Stimulated activated naive CD4-positive, alpha-beta T cell (primary cell): ENCODE results near the gene NUP153.
A peak's percentile ranks its signal among the peaks of the same experiment; 100 is the strongest.
"Not testable (repeated sequence)": the region's sequence is repeated elsewhere in the genome, so short reads cannot be mapped to it uniquely, and the experiment has no call there.

Experiments
- DNase-seq, 6 experiments: peaks; one replicate each; lab custom pipeline; 2025; lab: John Stamatoyannopoulos, UW

Gene NUP153

DNA sequence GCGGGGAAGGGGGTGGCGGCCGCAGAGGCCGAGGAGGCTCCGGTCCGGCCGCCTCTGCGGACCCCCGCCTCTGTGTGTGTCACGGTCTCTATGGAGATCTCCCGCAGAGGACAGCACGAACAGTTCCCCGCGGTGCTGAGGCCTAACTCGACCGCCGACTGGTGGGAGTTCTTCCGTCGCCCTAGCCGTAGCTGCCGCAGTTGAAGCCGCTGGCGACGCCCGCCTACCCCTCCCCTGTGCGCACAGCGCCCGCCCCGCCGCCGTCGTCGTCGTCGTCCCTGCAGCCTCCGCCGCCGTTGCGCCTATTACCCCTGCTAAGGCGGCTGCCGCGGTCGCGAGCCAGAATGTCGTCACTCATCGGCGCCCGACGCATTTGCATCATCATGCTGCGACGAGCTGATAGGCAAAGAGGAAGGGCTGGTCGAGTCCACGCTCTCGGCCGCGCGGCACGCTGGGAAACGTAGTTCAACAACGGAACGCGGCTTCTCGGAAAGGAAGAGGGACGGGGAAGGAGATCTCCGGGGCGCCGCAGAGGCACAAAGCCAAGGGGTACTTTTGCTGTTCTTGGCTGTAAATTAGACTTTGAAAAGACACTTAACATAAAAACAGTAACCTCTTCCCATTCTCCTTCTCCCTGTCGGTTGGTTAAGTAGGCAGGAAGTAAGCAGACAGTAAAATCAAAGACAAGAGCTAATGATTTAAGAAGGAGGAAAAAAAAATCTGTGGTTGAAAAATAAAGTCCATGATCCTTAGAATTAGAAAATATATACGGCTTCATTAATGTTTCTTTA lies at the start of gene NUP153:
TSS of gene NUP153 (minus strand) at position 346 of the 791 bp plus-strand sequence. CDS start 538 bp downstream, outside the sequence.
- peak; percentile 99 to 100 (median 99) for DNase-seq

GRCh38 chr6:17754254-17754653 lies 47.5 kb upstream of the NUP153 start:
- DNase-seq, result no peak

DNA sequence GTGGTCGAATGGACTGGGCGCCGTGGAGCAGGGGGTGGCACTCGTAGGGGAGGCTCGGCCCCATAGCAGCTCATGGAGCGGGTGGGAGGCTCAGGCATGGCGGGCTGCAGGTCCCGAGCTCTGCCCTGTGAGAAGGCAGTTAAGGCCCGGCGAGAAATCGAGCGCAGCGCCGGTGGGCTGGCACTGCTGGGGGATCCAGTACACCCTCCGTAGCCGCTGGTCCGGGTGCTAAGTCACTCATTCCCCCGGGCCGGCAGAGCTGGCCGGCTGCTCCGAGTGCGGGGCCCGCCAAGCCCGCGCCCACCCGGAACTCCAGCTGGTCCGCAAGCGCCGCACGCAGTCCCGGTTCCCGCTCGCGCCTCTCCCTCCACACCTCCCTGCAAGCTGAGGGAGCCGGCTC lies 38.6 kb upstream of the NUP153 start:
- not testable (repeated sequence) for DNase-seq

DNA sequence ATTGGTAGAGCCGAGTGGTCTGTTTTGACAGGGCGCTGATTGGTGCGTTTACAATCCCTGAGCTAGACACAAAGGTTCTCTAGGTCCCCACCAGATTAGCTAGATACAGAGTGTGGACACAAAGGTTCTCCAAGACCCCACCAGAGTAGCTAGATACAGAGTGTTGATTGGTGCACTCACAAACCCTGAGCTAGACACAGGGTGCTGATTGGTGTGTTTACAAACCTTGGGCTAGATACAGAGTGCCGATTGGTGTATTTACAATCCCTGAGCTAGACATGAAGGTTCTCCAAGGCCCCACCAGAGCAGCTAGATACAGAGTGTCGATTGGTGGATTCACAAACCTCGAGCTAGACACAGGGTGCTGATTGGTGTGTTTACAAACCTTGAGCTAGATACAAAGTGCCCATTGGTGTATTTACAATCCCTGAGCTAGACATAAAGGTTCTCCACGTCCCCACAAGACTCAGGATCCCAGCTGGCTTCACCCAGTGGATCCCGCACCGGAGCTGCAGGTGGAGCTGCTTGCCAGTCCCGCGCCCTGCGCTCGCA lies 38.1 kb upstream of the NUP153 start:
- not testable (repeated sequence) for DNase-seq

DNA sequence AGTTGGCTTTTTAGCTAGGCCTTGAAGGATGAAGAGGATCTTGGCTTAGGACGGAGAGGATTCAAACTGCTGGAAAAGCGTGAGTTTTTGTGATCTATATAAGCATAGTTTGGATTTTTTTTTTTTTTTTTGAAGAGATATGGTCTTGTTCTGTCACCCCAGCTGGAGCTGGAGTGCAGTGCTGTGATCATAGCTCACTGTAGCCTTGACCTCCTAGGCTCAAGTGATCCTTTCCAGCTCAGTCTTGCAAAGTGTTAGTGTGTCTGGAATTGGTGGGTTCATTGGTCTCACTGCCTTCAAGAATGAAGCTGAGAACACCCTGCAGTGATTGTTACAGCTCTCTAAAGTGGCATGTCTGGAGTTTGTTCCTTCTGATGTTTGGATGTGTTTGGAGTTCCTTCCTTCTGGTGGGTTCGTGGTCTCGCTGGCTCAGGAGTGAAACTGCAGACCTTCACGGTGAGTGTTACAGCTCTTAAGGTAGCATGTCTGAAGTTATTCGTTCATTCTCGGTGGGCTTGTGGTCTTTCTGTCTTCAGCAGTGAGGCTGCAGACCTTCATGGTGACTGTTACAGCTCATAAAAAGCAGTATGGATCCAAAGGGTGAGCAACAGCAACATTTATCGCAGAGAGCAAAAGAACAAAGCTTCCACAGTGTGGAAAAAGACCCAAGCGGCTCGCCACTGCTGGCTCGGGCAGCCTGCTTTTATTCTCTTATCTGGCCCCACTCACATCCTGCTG lies 37.5 kb upstream of the NUP153 start:
- no peak for DNase-seq

GRCh38 chr6:17741507-17741906 lies 34.8 kb upstream of the NUP153 start:
- DNase-seq, result no peak

GRCh38 chr6:17740559-17741220 lies 34.0 kb upstream of the NUP153 start:
- no peak for DNase-seq

DNA sequence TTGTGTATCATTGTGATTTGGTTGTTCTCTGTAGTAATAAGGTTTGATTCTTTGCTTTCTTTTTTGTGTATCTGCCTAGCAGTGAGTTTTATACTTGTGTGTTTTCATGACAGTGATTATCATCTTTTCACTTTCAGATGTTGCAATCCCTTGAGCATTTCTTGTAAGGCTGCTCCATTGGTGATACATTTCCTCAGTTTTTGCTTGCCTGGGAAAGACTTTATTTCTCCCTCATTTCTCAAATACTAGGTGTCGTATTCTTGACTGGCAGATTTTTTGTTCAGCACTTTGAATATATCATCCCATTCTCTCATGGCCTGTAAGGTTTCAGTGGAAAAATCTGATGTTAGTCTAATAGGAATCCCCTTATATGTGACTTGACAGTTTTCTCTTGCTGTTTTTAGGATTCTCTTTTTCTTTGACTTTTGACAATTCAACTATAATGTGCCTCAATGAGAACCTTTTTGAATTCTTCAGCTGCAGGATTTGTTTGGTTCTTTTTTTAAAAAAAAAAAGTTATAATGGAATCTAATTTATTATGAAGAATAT lies 31.1 kb upstream of the NUP153 start:
- no peak for DNase-seq

GRCh38 chr6:17735311-17735710 lies 28.6 kb upstream of the NUP153 start:
- DNase-seq, result not testable (repeated sequence)

DNA sequence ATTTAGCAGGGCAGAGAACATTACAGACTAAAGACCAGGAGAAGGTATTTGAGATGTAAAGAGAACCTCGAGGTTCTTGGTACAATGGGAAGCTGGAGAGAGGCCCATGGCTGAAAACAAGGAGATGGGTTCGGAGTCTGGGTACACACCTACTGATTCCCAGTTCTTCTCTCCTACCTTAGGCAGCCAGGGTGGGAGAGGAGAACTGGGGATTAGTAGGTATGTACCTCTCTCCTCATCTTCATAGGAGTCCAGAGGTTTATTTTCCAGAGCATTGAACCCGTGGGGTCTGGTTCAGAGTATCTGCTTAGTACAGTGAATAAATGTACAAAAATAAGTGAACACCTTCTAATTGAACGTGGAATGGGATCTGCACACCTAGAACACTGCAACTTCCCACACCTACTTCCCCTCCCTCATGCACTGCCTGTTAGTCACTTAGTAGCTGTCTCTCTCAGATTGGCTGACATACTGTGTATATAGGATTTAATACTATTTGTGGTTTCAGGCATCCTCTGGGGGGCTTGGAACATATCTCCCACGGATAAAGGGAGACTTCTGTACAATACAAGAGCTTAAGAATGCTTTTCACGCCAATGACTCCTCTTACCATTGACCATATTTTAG lies 23.5 kb upstream of the NUP153 start:
- no peak for DNase-seq

GRCh38 chr6:17729223-17730077 lies 22.7 kb upstream of the NUP153 start:
- DNase-seq, result no peak

- DNase-seq, result no peak
Measured at GRCh38 chr6:17728551-17729222, 22.0 kb upstream of the NUP153 start.

DNA sequence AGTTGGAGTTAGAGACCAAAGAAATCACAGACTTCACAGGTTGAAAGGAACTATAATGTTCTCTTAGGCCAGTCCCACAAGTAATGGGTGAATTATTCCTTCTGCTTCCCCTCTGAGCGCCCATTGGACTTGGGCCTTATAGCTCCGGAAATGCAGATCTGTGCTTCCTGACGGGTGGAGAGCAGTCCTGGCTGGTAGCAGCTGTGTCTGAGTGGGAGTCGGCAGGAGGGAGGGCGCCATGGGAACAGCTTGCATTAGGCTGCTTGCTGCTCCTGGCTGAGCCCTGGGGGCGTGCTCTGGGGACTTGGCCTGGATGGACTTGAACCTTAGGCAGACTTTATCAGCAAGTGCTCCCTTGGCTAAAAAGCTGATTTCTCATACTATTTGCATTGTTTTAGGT lies 18.4 kb upstream of the NUP153 start:
- DNase-seq, result no peak

DNA sequence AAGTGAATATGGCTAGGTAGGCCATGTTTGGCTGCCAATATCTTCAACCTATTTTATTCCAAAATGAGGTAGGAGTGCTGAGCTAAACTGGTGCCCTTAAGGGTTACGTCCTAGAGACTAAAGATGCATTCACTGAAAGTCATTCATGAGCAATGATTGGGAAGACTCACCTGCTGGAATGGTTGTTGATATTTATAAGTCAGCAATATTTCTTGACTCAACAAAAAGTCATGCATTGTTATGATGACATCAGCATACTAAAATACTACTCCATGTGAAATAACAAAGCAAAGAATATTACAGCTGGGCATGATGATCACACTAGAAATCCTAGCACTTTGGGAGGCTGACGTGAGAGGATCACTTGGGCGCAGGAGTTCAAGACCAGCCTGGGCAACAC lies 17.6 kb upstream of the NUP153 start:
- DNase-seq, result no peak

DNA sequence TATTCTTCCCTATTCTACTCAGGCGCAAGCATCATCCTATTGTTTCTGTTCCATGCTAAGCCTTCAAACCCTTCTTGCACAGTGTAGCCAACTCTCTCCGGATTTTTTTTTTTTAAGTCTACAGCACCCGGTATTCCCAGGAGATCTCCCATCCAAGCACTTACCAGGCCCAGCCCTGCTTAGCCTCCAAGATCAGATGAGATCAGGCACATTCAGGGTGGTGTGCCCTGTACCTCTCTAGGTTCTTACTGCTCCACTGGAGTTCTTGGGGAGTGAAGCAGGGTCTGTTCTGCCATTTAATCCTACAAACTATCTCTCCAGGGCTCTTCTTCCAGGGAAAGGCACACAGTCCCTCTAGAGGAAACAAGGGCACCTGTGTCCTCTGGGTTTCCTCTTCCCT lies 14.9 kb upstream of the NUP153 start:
- DNase-seq, result no peak

DNA sequence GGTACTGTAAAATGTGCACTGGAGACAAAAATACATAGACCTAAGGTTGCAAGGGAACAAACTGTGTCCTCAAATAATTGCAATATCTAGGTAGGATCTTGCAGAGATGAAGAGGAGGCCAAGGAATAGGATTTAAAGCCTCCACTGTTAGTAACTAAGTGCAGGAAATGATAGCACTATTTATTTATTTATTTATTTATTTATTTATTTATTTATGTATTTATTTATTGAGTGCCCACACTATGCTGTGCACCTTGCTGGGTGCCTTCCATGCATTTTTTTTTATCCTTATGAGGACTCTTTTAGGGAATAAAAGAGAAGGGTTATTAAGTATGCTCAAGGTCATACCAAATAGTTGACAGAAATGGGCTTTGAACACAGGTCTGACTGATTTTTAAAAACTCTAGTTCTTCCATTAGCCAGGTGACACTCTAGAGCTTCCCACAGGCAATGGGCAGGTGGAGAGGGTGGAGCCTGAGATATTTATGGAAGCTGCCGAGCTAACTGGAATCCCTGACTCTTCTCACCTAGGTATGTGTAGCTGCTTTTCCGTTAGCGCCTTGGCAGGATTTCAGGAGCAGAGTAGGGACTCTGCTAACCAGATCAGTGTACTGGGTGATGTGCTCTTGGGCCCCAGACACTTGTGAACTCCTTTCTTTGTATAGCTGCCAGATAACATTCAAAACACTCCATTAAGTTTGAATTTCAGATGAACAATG lies 12.8 kb upstream of the NUP153 start:
- no peak for DNase-seq

- DNase-seq, result no peak
Measured at GRCh38 chr6:17716221-17716620, 9.5 kb upstream of the NUP153 start.

DNA sequence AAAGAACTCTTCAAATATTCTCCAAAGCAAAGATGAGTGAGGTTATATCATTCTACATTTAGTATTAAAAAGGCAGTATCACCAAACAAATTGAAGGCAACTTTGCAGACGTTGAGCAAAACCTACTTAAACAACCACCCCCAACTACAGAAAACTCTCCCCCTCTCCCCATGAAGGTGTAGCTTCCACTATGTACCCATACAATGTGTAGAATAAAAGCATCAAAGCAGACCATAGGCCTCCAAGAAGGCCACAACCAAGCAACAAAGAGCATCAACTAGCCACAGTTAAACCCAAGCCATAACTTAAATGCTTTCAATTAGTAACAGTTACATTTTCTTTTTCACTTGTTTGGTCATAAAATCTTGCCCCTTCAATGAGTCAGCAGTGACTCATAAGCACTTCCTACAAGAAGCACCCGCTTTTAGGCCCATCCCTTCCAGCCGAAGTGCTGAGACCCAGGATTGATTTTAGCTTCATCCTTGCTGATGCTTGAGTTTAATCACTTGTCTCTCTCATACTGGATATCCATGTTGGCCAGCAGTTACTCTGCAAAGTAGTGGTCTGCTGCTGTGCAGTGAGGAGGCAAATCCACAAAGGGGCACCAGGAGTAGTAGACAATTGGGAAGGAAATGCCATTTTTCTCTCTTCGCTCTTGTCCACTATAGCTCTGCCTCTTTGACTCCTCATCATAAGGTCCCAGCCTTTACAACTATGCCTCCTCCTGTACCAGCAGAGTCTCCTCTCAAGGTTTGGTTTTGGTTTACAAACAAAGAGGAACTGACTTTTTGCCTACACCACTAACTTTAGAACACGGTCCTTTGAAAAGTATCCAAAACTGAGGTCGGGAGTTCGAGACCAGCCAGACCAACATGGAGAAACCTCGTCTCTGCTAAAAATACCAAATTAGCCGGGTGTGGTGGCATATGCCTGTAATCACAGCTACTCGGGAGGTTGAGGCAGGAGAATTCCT lies 8.4 kb upstream of the NUP153 start:
- DNase-seq, result no peak
